ENCODE data around the gene KNDC1. TPM values are rescaled to one million over a fixed set of nuclear protein-coding genes. Genes with fewer than 3 reads are reported as not detected.

The KNDC1 gene
- total RNA-seq, 1 donor from 2014 or later, result 0.09 TPM

DNA sequence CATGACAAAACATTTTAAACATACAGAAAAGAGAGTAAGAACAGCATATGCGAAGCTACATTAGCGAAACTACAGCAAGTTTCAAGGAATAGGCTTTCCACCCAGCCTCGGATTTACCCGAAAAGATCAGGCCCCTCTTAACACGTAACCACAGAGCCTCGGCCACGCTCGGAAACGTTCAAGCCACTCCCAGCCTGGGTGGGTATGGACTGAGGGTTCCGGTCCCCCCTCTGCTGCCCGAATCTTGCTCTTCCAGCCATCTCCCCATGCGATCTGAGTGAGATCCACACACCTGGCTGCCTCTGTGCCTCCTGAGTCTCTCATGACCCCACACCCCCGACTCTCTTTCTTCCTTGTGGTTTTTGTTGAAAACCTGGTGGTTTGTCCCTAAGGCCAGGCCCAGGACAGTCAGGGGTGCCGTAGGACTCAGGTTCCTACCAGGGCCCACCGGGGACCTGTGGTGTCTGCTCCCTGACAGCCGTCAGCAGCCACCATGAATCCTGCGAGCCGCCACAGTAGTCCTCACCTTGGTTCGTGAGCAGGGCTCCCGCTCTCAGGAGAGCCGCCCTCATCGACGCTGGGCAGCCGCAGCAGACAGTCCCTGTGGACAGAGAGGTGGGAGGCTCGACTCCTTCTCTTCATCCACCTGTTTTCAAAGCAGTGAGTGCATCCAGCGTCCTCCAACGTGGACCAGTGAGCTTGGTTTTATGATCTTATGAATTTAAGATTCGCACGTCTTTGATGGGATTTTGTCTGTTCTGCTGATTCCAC, 18.5 kb downstream of the KNDC1 start:
- POLR2A ChIA-PET, result no interaction called here
- intact Hi-C loops (cut with micrococcal nuclease), result no loop called here
- Mint-ChIP-seq H3K36me3 (ENCODE audit: low read depth) (no peaks in the 10 kb centered on the region), H3K4me1 (peaks cover 6% of the 10 kb centered on the region), H3K27me3 (peaks cover 6% of the 10 kb centered on the region), H3K9me3 (peaks cover 6% of the 10 kb centered on the region), H3K27ac (no peak overlapping the region), H3K4me3 (no peak overlapping the region)
- TF ChIP-seq, protein P1, sequence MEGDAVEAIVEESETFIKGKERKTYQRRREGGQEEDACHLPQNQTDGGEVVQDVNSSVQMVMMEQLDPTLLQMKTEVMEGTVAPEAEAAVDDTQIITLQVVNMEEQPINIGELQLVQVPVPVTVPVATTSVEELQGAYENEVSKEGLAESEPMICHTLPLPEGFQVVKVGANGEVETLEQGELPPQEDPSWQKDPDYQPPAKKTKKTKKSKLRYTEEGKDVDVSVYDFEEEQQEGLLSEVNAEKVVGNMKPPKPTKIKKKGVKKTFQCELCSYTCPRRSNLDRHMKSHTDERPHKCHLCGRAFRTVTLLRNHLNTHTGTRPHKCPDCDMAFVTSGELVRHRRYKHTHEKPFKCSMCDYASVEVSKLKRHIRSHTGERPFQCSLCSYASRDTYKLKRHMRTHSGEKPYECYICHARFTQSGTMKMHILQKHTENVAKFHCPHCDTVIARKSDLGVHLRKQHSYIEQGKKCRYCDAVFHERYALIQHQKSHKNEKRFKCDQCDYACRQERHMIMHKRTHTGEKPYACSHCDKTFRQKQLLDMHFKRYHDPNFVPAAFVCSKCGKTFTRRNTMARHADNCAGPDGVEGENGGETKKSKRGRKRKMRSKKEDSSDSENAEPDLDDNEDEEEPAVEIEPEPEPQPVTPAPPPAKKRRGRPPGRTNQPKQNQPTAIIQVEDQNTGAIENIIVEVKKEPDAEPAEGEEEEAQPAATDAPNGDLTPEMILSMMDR (IDR thresholded peaks at IDR 0.05), result no peak
- DNase-seq, result no peak
- CTCF ChIA-PET, result no interaction called here
- no peak for ATAC-seq (ENCODE audit: low read depth)

DNA sequence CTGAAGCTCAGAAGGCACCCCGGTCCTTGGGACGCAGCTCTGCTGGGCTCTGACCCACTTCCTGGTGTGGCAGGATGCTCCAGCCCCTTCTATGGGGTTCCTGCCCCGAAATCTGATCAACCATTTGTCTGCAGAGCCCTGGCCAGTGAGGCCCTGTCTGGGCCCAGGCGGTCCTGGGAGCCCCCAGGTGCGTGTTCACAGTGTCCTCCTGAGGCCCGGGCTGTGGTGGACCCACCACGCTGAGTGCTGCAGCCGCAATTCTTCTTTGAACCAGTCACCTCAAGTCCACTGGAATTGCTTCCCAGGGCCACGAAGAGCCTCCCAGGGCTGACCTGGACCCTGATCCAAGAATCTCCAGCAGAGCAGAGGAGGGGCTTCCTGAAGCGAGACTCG, 19.1 kb downstream of the KNDC1 start:
- TF ChIP-seq, protein P1 (IDR thresholded peaks at IDR 0.05), result no peak
- Mint-ChIP-seq H3K36me3 (ENCODE audit: low read depth) (no peaks in the 10 kb centered on the region), H3K27ac (no peak overlapping the region), H3K9me3 (peaks cover 6% of the 10 kb centered on the region), H3K27me3 (peaks cover 6% of the 10 kb centered on the region), H3K4me1 (no peaks in the 10 kb centered on the region), H3K4me3 (no peak overlapping the region)
- intact Hi-C loops (cut with micrococcal nuclease), result no loop called here
- no peak for DNase-seq
- CTCF ChIA-PET, result no interaction called here
- no peak for ATAC-seq (ENCODE audit: low read depth)
- POLR2A ChIA-PET, result no interaction called here

DNA sequence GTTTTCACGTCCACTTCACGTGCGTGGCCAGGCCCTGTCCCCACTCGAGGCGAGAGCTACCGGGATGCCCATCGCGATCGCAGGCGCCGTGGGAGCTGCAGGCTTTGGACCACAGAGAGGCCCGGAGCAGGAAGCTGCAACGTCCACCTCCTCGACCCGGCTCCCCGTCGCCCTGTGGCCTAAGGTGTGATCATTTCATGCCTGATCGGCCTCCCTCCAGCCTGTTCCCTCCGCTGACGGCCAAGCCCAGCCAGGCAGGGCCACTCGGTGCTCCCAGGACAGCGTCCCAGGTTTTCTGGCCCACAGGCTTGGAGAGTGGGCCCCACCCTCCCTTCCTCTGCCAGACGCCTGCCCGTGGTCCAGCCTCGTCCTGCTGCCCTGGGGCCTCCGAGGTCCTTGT, 19.6 kb downstream of the KNDC1 start:
- intact Hi-C loops (cut with micrococcal nuclease), result no loop called here
- no peaks in the 10 kb centered on the region for H3K4me1 Mint-ChIP-seq
- no peak overlapping the region for H3K4me3 Mint-ChIP-seq

DNA sequence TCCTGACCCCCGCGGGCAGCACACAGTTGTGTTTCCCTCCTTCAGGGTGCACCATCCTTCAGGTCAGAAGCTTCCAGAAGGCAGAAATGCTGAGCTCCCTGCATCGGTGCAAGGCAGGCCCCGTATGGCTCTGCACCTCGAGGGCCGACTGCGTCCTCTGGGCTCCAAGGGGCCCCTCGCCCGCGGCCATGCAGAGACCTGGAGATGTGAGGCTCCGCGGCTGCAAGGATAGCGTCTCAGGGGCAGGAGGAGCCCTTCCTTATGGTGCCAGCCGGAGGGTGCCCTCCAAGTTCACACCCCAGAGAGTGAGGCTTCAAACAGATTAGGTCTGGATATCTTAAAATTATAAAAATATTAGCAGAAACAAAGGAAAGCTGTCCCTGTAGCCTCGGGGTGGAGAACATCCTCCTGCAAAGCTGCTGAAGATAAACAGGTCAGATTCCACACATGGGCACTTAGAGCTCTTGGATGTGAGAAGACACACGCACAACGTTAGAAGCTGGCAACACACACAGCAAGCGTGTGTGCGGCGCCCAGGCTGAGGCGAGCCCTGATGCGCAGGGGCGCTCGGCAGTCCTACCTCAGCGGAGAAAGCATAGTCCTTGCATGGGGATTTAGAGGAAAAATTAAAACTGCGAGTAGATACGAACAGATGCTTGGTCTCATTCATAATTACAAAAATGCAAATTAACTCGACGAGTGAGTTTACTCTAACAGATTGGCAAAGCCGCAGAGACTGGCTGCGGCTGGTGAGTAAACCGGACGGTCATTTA, 20.4 kb downstream of the KNDC1 start:
- peaks cover 4% of the 10 kb centered on the region for H3K9me3 Mint-ChIP-seq
- H3K27me3 Mint-ChIP-seq, result peaks cover 3% of the 10 kb centered on the region
- DNase-seq (no peak), ATAC-seq (ENCODE audit: low read depth) (no peak)
- TF ChIP-seq, protein P1 (IDR thresholded peaks at IDR 0.05), result no peak
- no peaks in the 10 kb centered on the region for H3K4me1 Mint-ChIP-seq
- ChIA-PET CTCF (no interaction called here), POLR2A (no interaction called here)
- no peak overlapping the region for H3K4me3 Mint-ChIP-seq
- no peak overlapping the region for H3K27ac Mint-ChIP-seq
- H3K36me3 Mint-ChIP-seq (ENCODE audit: low read depth), result no peaks in the 10 kb centered on the region
- intact Hi-C loops (cut with micrococcal nuclease), result no loop called here

More for the DNA sequence above, 19.6 kb downstream of the KNDC1 start:
- Mint-ChIP-seq H3K27ac (no peak overlapping the region), H3K9me3 (peaks cover 6% of the 10 kb centered on the region), H3K27me3 (peaks cover 3% of the 10 kb centered on the region), H3K36me3 (ENCODE audit: low read depth) (no peaks in the 10 kb centered on the region)
- DNase-seq, result no peak
- no peak for ATAC-seq (ENCODE audit: low read depth)
- POLR2A ChIA-PET, result no interaction called here
- CTCF ChIA-PET, result no interaction called here
- TF ChIP-seq, protein P1 (IDR thresholded peaks at IDR 0.05), result no peak

DNA sequence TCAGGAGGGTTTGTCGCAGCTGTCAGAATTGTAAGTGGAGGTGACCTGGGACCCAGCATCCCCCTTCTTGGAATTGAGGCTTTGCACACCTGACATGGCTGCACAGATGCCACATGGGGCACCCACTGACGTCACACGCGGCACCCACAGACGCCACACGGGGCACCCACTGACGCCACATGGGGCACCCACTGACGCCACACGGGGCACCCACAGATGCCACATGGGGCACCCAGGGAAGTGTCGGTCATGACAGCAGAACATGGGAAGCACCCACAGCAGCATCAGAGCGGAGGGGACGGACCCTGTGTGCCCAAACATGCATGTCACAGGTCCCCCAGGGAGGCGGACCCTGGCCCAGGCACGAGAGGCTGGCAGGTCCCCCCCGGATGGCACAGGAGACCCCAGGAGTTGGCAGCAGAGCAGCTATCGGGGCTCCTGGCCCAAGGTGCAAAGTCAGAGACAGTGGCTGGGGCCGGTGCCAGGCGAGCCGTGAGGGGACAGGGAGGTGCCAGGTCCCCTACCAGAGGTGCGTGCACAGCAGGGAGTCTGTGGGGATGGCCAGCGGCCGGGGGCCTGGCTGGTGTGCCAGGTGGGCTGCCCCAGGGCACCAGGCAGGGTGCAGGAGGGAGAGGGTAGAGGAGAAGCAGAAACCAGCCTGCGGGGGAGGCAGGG, 21.1 kb downstream of the KNDC1 start:
- peaks cover 3% of the 10 kb centered on the region for H3K27me3 Mint-ChIP-seq
- intact Hi-C loops (cut with micrococcal nuclease), result no loop called here
- H3K36me3 Mint-ChIP-seq (ENCODE audit: low read depth), result no peaks in the 10 kb centered on the region
- H3K4me1 Mint-ChIP-seq, result no peaks in the 10 kb centered on the region
- ChIA-PET CTCF (no interaction called here), POLR2A (no interaction called here)
- TF ChIP-seq, protein P1 (IDR thresholded peaks at IDR 0.05), result no peak
- no peak for DNase-seq
- peaks cover 4% of the 10 kb centered on the region for H3K9me3 Mint-ChIP-seq
- H3K4me3 Mint-ChIP-seq, result no peak overlapping the region
- ATAC-seq (ENCODE audit: low read depth), result no peak
- no peak overlapping the region for H3K27ac Mint-ChIP-seq
